IPS-18c (cell line): Measurements from ENCODE around the gene AHRR.
"Not testable (repeated sequence)": the region's sequence is repeated elsewhere in the genome, so short reads cannot be mapped to it uniquely, and the experiment has no call there.

Source experiments
- H3K4me3 ChIP-seq: 2 replicates; pipeline ENCODE4 v1.7.0; 2013; ENCODE audit warnings: low read depth, mild to moderate bottlenecking, low read length, moderate library complexity; ENCODE audit not compliant: insufficient read depth
- H3K9me3 ChIP-seq: one replicate; pipeline ENCODE4 v1.6.1; 2013; ENCODE audit warnings: mild to moderate bottlenecking, low read length, moderate library complexity; ENCODE audit not compliant: control insufficient read depth, insufficient read depth

The AHRR gene

GRCh38 chr5:484556-484955 is 163.0 kb downstream of the AHRR start:
- Histone ChIP-seq H3K4me3 (no peak overlapping the region), H3K9me3 (no peaks in the 10 kb centered on the region)

- Histone ChIP-seq H3K9me3 (no peaks in the 10 kb centered on the region), H3K4me3 (no peak overlapping the region)
These were observed 163.8 kb downstream of the AHRR start for GRCh38 chr5:485113-485945.

GRCh38 chr5:485946-486491 is 164.5 kb downstream of the AHRR start:
- Histone ChIP-seq H3K9me3 (no peaks in the 10 kb centered on the region), H3K4me3 (no peak overlapping the region)

GRCh38 chr5:486597-486996 is 165.1 kb downstream of the AHRR start:
- H3K9me3 ChIP-seq, H3K4me3 ChIP-seq: not testable (repeated sequence)
